RPMI7951 (cell line): ENCODE results near the gene SCN8A. TPM values are rescaled to one million over a fixed set of nuclear protein-coding genes. Genes with fewer than 3 reads are reported as not detected.
A peak's percentile ranks its signal among the peaks of the same experiment; 100 is the strongest.
"Not testable (repeated sequence)": the region's sequence is repeated elsewhere in the genome, so short reads cannot be mapped to it uniquely, and the experiment has no call there.

Source experiments
- DNase-seq: peaks from one replicate; pipeline ENCODE4 v3.0.0-alpha.2; 2012; ENCODE audit warnings: low read depth
- total RNA-seq: library from RNA; depleted of rRNA; stranded (reverse); fragments of >200 nt; shearing (Covaris generic); gene quantifications from 2 replicates; pipeline ENCODE4 v1.2.3, GENCODE V29; 2014

SCN8A gene
- total RNA-seq, 1 experiment from 2014 or later: 0.60 TPM

- DNase-seq: no peak
These were observed 175.1 kb downstream of the SCN8A start for GRCh38 chr12:51766067-51766676.

GRCh38 chr12:51771008-51771407, 180.0 kb downstream of the SCN8A start:
- no peak for DNase-seq

- DNase-seq: peak; percentile 66
These were observed 182.3 kb downstream of the SCN8A start for GRCh38 chr12:51773145-51773869.

- DNase-seq: no peak
These were observed 183.9 kb downstream of the SCN8A start for GRCh38 chr12:51774933-51775332.

GRCh38 chr12:51777457-51777856, 186.4 kb downstream of the SCN8A start:
- DNase-seq: no peak

GRCh38 chr12:51777973-51778372, 186.9 kb downstream of the SCN8A start:
- no peak for DNase-seq

- no peak for DNase-seq
These were observed 188.8 kb downstream of the SCN8A start for GRCh38 chr12:51779876-51780275.

- no peak for DNase-seq
These were observed 193.7 kb downstream of the SCN8A start for GRCh38 chr12:51784688-51785087.

GRCh38 chr12:51785906-51786305, 194.9 kb downstream of the SCN8A start:
- peak; percentile 21 for DNase-seq

GRCh38 chr12:51788876-51789275, 197.8 kb downstream of the SCN8A start:
- DNase-seq: peak; percentile 46

GRCh38 chr12:51792417-51792816, 201.4 kb downstream of the SCN8A start:
- DNase-seq: no peak

- DNase-seq: peak; percentile 3
These were observed 202.2 kb downstream of the SCN8A start for GRCh38 chr12:51793201-51793600.

GRCh38 chr12:51797301-51797700, 206.3 kb downstream of the SCN8A start:
- no peak for DNase-seq

- not testable (repeated sequence) for DNase-seq
These were observed 207.0 kb downstream of the SCN8A start for GRCh38 chr12:51798051-51798450.

- DNase-seq: no peak
These were observed 207.5 kb downstream of the SCN8A start for GRCh38 chr12:51798501-51798900.

- no peak for DNase-seq
These were observed 210.0 kb downstream of the SCN8A start for GRCh38 chr12:51801027-51801426.

- no peak for DNase-seq
These were observed 215.9 kb downstream of the SCN8A start for GRCh38 chr12:51806896-51807295.

GRCh38 chr12:51809193-51809592, 218.2 kb downstream of the SCN8A start:
- DNase-seq: no peak

GRCh38 chr12:51811203-51812202, 220.5 kb downstream of the SCN8A start:
- no peak for DNase-seq

- DNase-seq: no peak
These were observed 221.8 kb downstream of the SCN8A start for GRCh38 chr12:51812871-51813270.

GRCh38 chr12:51813931-51814310, 222.9 kb downstream of the SCN8A start:
- DNase-seq: no peak
